SKM-1 treated with dmso at 0.1 percent for 144 hours (cell line): ENCODE measurements around the gene GM2A.
"Not testable (repeated sequence)": the region's sequence is repeated elsewhere in the genome, so short reads cannot be mapped to it uniquely, and the experiment has no call there.

Experiments
- DNase-seq: peaks from one replicate; lab custom pipeline; 2025; ENCODE audit not compliant: unreplicated experiment; lab: John Stamatoyannopoulos, UW

GM2A gene

DNA sequence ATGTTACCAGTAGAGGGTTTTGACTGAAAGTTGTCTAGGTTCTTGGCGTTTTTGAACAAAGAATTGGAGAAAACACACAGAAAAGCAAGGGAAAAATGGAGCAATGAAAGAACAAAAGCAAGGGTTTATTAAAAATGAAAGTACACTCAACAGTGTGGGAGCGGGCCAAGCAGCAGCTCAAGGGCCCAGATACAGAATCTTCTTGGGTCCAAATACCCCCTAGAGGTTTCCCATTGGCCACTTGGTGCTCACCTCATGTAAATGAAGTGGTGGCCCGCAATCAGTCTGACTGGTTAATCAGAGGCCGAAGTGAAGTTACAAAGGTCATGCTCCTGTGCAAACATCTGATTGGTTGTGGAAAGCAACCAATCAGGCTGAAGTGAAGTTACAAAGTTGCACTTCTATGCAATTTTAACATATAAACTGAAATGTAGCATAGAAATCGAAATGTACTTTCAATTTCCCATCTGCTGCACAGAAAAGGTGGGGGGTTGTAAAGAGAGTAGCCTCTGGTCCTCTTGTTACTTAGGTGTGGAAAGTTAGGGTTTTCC is 1.9 kb upstream of the GM2A start:
- DNase-seq: no peak

- DNase-seq: no peak
Observed at GRCh38 chr5:151251621-151252020, 1.4 kb upstream of the GM2A start.

- DNase-seq: no peak
Observed at GRCh38 chr5:151253605-151253950, 593 bp downstream of the GM2A start.

DNA sequence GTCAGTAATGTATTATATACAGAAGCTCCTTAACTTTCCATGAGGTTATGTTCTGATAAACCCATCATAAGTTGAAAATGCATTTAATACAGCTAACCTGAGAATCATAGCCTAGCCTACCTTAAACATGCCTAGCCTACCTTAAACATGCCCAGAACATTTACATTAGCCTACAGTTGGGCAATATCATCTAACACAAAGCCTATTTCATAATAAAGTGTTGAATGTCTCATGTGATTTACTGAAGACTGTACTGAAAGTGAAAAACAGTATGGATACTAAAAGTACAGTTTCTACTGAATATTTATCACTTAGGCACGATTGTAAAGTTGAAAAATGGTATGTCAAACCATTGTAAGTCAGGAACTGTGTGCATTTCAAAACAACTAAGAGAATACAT is 1.6 kb downstream of the GM2A start:
- DNase-seq: no peak

DNA sequence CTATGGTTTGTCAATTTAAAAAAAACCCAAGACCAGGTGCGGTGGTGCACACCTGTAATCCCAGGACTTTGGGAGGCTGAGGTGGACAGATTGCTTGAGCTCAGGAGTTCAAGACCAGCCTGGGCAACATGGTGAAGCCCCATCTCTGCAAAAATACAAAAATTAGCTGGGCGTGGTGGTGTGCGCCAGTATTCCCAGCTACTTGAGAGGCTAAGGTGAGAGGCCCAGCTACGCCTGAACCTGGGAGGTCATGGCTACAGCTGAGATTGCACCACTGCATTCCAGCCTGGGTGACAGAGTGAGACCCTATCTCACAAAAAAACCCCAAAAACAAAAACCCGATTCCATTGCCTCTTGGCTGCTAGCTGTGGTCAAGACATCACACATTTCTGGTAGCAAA is 2.0 kb downstream of the GM2A start:
- DNase-seq: not testable (repeated sequence)

- no peak for DNase-seq
Observed at GRCh38 chr5:151255621-151256286, 2.8 kb downstream of the GM2A start.

DNA sequence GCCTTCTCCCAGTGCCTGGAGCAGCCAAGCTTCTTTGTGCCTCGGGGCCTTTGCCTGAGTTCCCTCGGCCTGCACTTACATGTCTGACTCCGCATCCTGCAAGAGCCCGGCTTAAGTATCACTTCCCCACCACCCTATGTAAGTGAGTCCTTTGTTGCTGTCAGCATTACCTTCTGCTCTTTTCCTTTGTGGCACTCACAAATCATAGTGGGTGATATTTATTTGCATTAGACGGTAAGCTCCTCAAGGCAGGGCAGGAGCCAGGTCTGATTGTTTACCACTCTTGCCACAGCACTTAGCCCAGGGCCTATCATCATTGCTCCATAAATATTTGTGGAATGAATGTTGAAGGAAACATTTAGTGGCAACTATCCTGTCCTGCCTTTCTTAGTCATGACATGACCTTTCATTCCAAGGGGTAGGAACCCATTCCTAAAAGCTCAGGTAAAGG is 4.8 kb downstream of the GM2A start:
- DNase-seq: no peak

GRCh38 chr5:151258201-151258611 is 5.2 kb downstream of the GM2A start:
- DNase-seq: peak; percentile 52

GRCh38 chr5:151258816-151259215 is 5.8 kb downstream of the GM2A start:
- DNase-seq: no peak

GRCh38 chr5:151259931-151260330 is 6.9 kb downstream of the GM2A start:
- DNase-seq: no peak

GRCh38 chr5:151262532-151262931 is 9.5 kb downstream of the GM2A start:
- DNase-seq: no peak

- DNase-seq: no peak
Observed at GRCh38 chr5:151264113-151264512, 11.1 kb downstream of the GM2A start.

DNA sequence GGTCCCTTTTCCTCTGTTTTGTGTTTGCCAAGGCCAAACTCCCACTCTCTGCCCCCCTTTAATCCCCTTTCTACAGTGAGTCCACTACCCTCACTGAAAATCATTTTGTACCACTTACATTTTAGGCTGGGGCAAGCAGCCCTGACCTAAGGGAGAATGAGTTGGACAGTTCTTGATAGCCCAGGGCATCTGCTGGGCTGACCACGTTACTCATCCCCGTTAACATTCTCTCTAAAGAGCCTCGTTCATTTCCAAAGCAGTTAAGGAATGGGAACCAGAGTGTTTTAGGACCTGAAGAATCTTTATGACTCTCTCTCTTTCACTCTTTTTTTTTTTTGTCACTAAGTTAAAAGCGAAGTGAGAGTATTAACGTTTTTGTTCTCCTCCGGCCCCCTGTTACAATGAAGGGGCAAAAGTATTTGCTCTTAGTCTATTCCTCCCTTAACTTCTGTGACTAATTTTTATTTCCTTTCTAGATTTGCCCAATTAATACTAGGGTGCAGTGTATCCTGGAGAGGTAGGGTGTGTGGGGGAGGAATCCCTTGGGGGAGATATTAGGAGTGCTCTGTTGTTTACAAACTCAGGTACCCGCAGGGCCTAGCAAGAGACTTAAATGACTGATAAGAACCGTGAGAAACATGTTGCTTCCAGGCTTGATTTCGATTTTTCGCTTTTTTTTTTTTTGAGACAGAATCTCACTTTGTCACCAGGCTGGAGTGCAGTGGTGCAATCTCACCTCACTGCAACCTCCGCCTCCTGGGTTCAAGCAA is 14.7 kb downstream of the GM2A start:
- DNase-seq: no peak

DNA sequence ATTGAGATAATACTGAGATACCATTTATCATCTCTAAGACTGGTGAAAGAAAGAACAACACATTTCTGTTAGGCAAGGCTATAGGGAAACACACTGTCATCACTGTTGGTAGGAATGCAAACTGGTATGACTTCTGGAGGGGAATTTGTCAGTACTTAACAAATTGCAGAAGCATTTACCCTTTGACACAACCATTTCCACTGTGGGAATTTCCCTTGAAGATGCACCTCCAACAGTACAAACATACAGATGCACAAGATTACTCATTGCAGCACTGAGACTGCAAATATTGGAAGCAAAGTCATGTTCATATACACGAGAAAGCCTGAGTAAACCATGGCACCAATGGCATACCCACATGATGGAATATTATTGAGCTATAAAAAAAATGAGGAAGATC is 17.6 kb downstream of the GM2A start:
- no peak for DNase-seq

DNA sequence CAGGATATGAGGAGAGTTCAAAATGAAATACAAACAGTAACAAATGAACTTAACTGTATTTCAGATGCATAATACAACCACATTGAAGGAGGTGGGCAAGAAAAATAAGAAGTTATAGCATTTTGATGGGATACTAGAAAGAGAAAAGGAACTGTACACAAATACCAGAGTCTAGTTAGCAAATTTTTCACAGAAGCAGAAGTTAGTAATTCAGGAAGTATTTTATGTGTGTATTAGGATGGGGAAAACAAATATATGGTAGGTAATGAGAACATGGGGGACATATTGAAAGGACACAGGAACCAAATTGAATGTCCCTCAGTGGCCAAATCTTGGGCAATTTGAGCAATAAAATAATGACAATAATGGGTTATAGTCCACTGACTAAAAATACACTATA is 18.4 kb downstream of the GM2A start:
- DNase-seq: peak; percentile 33

- no peak for DNase-seq
Observed at GRCh38 chr5:151274666-151275065, 21.7 kb downstream of the GM2A start.

- no peak for DNase-seq
Observed at GRCh38 chr5:151275803-151276202, 22.8 kb downstream of the GM2A start.

DNA sequence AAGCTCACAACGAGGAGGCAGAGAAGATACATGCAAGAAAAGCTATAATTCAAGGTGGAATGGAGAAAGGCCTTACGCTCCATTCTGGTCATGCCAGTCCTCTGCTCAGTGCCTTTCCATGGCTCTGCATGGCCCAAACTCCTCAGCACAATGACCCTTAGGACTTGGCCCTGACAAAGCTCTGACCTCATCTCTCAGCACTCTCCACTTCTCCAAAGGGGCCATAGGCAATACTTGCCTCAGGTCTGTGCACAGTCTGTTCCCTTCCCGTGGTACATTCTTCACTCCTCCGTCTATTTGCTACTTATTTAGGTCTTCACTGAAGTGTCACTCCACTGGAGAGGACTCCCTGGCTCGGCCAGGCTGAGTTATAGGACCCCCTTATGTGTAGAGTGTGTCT is 25.9 kb downstream of the GM2A start:
- no peak for DNase-seq

DNA sequence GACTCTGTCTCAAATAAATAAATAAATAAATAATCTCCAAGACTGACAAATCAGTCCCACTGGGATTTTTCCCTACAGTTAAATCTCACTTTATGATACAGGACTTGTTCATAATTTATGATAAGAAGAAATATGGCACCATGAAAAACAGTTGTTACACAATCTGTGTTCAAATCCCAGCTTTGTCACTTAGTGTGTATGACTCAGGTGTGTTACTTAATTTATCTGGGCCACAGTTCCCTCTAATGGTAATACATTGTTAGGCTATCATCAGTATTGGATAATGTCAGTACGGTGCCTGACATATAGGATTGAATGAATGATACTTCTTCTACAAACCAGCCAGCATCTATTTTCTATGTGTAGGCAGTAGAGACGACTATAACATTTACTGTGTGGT is 27.5 kb downstream of the GM2A start:
- no peak for DNase-seq

DNA sequence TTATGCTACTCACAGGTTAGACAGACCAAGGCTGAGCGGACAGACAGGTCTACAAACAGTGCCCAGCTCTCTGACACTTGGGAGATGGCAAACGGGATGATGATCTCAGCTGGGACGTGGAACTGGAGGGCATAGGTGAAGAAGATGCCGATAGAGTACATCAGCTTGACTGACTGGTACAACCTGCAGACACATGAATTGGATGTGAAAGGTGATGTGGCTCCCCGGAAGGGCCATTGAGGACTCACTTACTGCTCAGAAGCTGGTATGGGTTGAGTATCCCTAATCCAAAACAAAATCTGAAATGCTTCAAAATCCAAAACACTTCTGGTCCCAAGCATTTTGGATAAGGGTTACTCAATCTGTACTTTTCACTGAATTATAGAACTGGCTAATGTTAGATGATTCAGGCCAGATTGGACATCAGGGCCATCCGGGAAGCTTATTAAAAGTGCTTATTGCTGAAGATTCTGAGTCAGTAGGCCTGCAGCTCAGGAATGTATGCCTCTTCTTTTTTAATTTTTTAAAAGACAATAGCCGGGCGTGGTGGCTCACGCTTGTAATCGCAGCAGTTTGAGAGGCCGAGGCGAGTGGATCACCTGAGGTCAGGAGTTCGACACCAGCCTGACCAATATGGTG is 28.1 kb downstream of the GM2A start:
- DNase-seq: no peak

DNA sequence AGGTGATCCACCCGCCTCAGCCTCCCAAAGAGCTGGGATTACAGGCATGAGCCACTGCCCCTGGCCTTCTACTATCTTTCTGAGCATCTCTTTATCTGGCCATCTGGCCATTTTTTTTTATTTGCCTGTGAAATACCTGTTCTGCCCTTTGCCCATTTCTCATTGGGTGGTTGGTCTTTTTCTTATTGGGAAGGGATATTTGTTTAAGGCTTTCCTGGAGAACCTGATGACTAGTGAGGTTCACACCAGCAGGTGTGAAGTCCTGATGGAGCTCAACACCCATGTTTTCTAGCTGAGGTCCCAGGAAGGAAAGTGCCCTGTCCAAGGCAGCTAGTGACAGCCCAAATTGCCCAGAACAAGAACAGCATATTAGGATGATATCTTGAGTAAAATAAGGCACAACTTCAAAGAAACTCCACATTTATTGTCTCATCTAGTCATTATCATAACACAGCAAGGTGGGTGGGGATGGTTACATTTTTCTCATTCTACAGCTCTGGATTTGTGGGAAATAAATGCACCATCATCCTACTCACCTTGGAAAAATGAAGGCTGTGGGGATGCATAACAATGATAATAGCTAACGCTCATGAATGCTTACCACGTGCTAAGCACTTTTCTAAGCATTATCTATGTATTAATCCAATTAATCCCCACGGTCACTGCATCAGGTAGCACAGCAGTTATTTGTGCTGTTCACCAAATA is 30.3 kb downstream of the GM2A start:
- DNase-seq: no peak
